Pancreas (tissue), 10 donors: ENCODE results near the gene OR2W3. TPM values are rescaled to one million over a fixed set of nuclear protein-coding genes. Genes with fewer than 3 reads are reported as not detected.

Experiments used
- ATAC-seq, 4 donors: fragments of 200-7000 bp; cut with Tn5 transposase; one replicate each; pipeline versions ENCODE4 v1.8.0 to v1.9.1; 2020; ENCODE audit warnings: mild to moderate bottlenecking in 4 of 4, moderate library complexity in 4 of 4
- DNase-seq, 6 donors: peaks; one replicate each; pipeline ENCODE4 v3.0.0-alpha.2; 2020
- FAIRE-seq: peaks from 2 replicates; lab custom pipeline; 2012; peaks lifted over from hg19 to GRCh38; lab: Jason Lieb, UNC
- H3K27ac ChIP-seq, 4 donors: fragments of 200-600 bp; sonication (generic); 1 replicate in 3 of 4; 2 replicates in 1 of 4; pipeline versions ENCODE4 v1.5.0 to v1.8.0; 2020
- H3K27me3 ChIP-seq, 4 donors: fragments of 200-600 bp; one replicate each; pipeline ENCODE4 v1.8.0; 2021
- H3K36me3 ChIP-seq, 3 donors: fragments of 200-600 bp; sonication (generic) in 1 of 3; one replicate each; pipeline versions ENCODE4 v1.5.0 to v1.8.0; 2020 to 2021
- H3K4me1 ChIP-seq, 3 donors: fragments of 200-600 bp; one replicate each; pipeline ENCODE4 v1.8.0; 2021
- H3K4me3 ChIP-seq, 4 donors: fragments of 200-600 bp; sonication (generic) in 2 of 4; one replicate each; pipeline versions ENCODE4 v1.5.0 to v1.8.0; 2020 to 2021
- H3K9me3 ChIP-seq, 4 donors: fragments of 200-600 bp; one replicate each; pipeline ENCODE4 v1.8.0; 2021
- CTCF ChIP-seq, 4 donors: fragments of 200-600 bp; sonication (generic) in 3 of 4; IDR thresholded peaks; one replicate each; pipeline versions ENCODE4 v1.5.0 to v1.8.0; 2021; ENCODE audit warnings: antibody characterized with exemption in 4 of 4
- WGBS, 2 donors: extraction: QIAGEN DNeasy Blood & Tissue Kit; methylation state at CpG; one replicate each; pipeline ENCODE4 v1.1.7; 2013; 5-methylcytosine and 5-hydroxymethylcytosine counted together
- intact Hi-C, 3 donors: fragments of 100-400 bp; cut with DNase I; formaldehyde crosslinking; loops; one replicate each; pipeline versions ENCODE4 v1.11.1 to v1.14.2; 2022
- polyA plus RNA-seq, 2 donors: library from polyadenylated mRNA; stranded (reverse); fragments of 200-250 nt; gene quantifications; one replicate each; pipeline ENCODE4 v1.2.3, GENCODE V29; 2013
- total RNA-seq, 6 donors: library from RNA; stranded (reverse); fragmentation: NEBNext Ultra II Directional in 4 of 6; extraction: Animal tissue kit (Norgen Biotek cat#: 25700) in 4 of 6; gene quantifications; one replicate each; pipeline versions ENCODE4 v1.2.1 to v1.2.4, GENCODE V29; 2021 to 2023
- donor health status: healthy with polysubstance abuse.
- donor health status: DM: no; HTN: no; CAD: no; lungs with moderate emphysema.
- donor health status: DM: no; HTN: no; CAD: no.
- donor health status: control.
- donor health status: control.
- donor health status: Bipolar disorder and iron deficiency.
- donor health status: DM: yes; HTN: yes; CAD: no.
- donor health status: DM: no; HTN: no; CAD: no.
- donor health status: DM: no; HTN: no; CAD: no.
- donor health status: DM: yes; HTN: yes; CAD: no.

OR2W3 gene
- total and polyA plus RNA-seq, 8 donors = 0.09 to 0.23 TPM; not detected in 6

DNA sequence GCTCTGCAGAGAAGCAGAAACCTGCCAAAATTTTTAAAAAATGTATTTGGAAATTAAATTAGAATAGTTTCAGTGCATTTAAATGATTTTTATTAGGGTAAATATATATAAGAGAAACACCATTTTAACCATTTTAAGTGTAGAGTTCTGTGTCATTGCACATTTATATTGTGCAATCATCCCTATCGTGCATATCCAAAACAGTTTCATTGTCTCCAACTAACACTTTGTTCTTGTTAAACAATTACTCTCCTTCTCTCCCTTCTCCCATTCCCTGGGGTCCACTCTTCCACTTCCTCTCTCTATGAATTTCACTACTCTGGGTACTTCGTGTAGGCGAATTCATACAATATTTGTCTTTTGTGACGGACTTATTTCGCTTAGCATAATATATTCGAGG lies 47.2 kb downstream of the OR2W3 start:
- H3K27ac ChIP-seq = no peak overlapping the region
- 56 to 75% methylated on average over 6 of the region's 6 CpGs for WGBS, 2 donors
- DNase-seq (no peak), ATAC-seq (no peak), FAIRE-seq (no peak)
- no peaks in the 10 kb centered on the region for H3K9me3 ChIP-seq
- intact Hi-C loops = no loop called here
- H3K4me1 ChIP-seq = no peaks in the 10 kb centered on the region
- TF ChIP-seq CTCF (IDR thresholded peaks at IDR 0.05) = no peak
- no peaks in the 10 kb centered on the region for H3K36me3 ChIP-seq
- H3K27me3 ChIP-seq = no peaks in the 10 kb centered on the region
- H3K4me3 ChIP-seq = no peak overlapping the region

Other genes with a start within 250 kb of the OR2W3 start
- gene OR13G1, start 215.8 kb upstream of the OR2W3 start, total RNA-seq = not detected
- not detected for gene OR13G1, start 215.8 kb upstream of the OR2W3 start, polyA plus RNA-seq
- gene OR6F1, start 178.9 kb upstream of the OR2W3 start, total RNA-seq = not detected
- not detected for gene OR6F1, start 178.9 kb upstream of the OR2W3 start, polyA plus RNA-seq
- under 1 TPM in 1 of 6 donors, not detected in 5; 0.28 TPM for gene OR14K1, start 157.0 kb upstream of the OR2W3 start, total RNA-seq
- gene OR14K1, start 157.0 kb upstream of the OR2W3 start, polyA plus RNA-seq = not detected
- not detected for gene OR14A2, start 147.4 kb upstream of the OR2W3 start, total RNA-seq
- not detected for gene OR14A2, start 147.4 kb upstream of the OR2W3 start, polyA plus RNA-seq
- gene OR1C1, start 135.0 kb upstream of the OR2W3 start, total RNA-seq = not detected
- not detected for gene OR1C1, start 135.0 kb upstream of the OR2W3 start, polyA plus RNA-seq
- gene OR14A16, start 71.5 kb upstream of the OR2W3 start, total RNA-seq = not detected
- not detected for gene OR14A16, start 71.5 kb upstream of the OR2W3 start, polyA plus RNA-seq
- not detected for gene OR11L1, start 53.7 kb upstream of the OR2W3 start, total RNA-seq
- gene OR11L1, start 53.7 kb upstream of the OR2W3 start, polyA plus RNA-seq = not detected
- gene TRIM58, start 38.4 kb upstream of the OR2W3 start, total RNA-seq = under 1 TPM; 0.04 to 0.47 (median 0.14) TPM
- under 1 TPM; 0.08 to 0.14 TPM for gene TRIM58, start 38.4 kb upstream of the OR2W3 start, polyA plus RNA-seq
- gene OR2T8, start 24.7 kb downstream of the OR2W3 start, total RNA-seq = not detected
- not detected for gene OR2T8, start 24.7 kb downstream of the OR2W3 start, polyA plus RNA-seq
- not detected for gene OR2AJ1, start 29.3 kb downstream of the OR2W3 start, total RNA-seq
- gene OR2AJ1, start 29.3 kb downstream of the OR2W3 start, polyA plus RNA-seq = not detected
- gene OR2L8, start 53.3 kb downstream of the OR2W3 start, total RNA-seq = not detected
- gene OR2L8, start 53.3 kb downstream of the OR2W3 start, polyA plus RNA-seq = not detected
- not detected for gene OR2AK2, start 69.6 kb downstream of the OR2W3 start, total RNA-seq
- gene OR2AK2, start 69.6 kb downstream of the OR2W3 start, polyA plus RNA-seq = not detected
- not detected for gene OR2L5, start 118.1 kb downstream of the OR2W3 start, total RNA-seq
- gene OR2L5, start 118.1 kb downstream of the OR2W3 start, polyA plus RNA-seq = not detected
- under 1 TPM in 3 of 6 donors, not detected in 3; 0.03 to 0.06 (median 0.05) TPM for gene OR2L2, start 134.5 kb downstream of the OR2W3 start, total RNA-seq
- gene OR2L2, start 134.5 kb downstream of the OR2W3 start, polyA plus RNA-seq = under 1 TPM in 1 of 2 donors, not detected in 1; 0.07 TPM
- gene OR2L3, start 151.2 kb downstream of the OR2W3 start, total RNA-seq = not detected
- not detected for gene OR2L3, start 151.2 kb downstream of the OR2W3 start, polyA plus RNA-seq
- gene OR2L13, start 199.6 kb downstream of the OR2W3 start, total RNA-seq = not detected
- not detected for gene OR2L13, start 199.6 kb downstream of the OR2W3 start, polyA plus RNA-seq
- not detected for gene OR2M5, start 249.6 kb downstream of the OR2W3 start, total RNA-seq
- gene OR2M5, start 249.6 kb downstream of the OR2W3 start, polyA plus RNA-seq = not detected